Muscle of leg (tissue), 11 donors: ENCODE measurements around the gene PIK3C2G. TPM values are rescaled to one million over a fixed set of nuclear protein-coding genes. Genes with fewer than 3 reads are reported as not detected.

Source experiments
- DNase-seq: peaks from one replicate; pipeline ENCODE4 v3.0.0; 2013
- H3K27ac ChIP-seq: one replicate; pipeline ENCODE4 v1.5.1; 2013; ENCODE audit warnings: mild to moderate bottlenecking, low read length, control low read depth
- H3K27me3 ChIP-seq: one replicate; pipeline ENCODE4 v1.6.1; 2013; ENCODE audit warnings: low read length; ENCODE audit not compliant: control insufficient read depth, insufficient read depth
- H3K36me3 ChIP-seq: one replicate; pipeline ENCODE4 v1.6.1; 2013; ENCODE audit warnings: low read length; ENCODE audit not compliant: control insufficient read depth, insufficient read depth
- H3K4me1 ChIP-seq: one replicate; pipeline ENCODE4 v1.6.1; 2013; ENCODE audit warnings: low read length; ENCODE audit not compliant: control insufficient read depth, insufficient read depth
- H3K4me3 ChIP-seq: one replicate; pipeline ENCODE4 v1.5.1; 2013; ENCODE audit warnings: low read length, control low read depth
- H3K9me3 ChIP-seq: replicated peaks from 2 replicates; pipeline ENCODE4 v1.6.1; 2013; ENCODE audit warnings: low read depth, low read length; ENCODE audit not compliant: control insufficient read depth
- WGBS: methylation state at CpG from one replicate; pipeline ENCODE4 v1.1.5; 2013; ENCODE audit warnings: missing lambda C conversion rate; ENCODE audit not compliant: insufficient coverage; 5-methylcytosine and 5-hydroxymethylcytosine counted together
- polyA plus RNA-seq, 8 donors: library from polyadenylated mRNA; unstranded; fragments of 120-200 nt; gene quantifications; one replicate each; pipeline versions ENCODE4 v1.2.1 to v1.2.3, GENCODE V29; 2013; ENCODE audit warnings: inconsistent platforms in 1 of 8, low replicate concordance in 1 of 8; ENCODE audit not compliant: insufficient read length in 8 of 8, insufficient read depth in 1 of 8
- total RNA-seq: library from RNA; stranded (reverse); fragments of 120-200 nt; gene quantifications from one replicate; pipeline ENCODE4 v1.2.4, GENCODE V29; 2013

PIK3C2G gene
- total and polyA plus RNA-seq, 9 donors, result 0.04 to 1.3 (median 0.27) TPM

GRCh38 chr12:18429366-18429765, 168.0 kb downstream of the PIK3C2G start:
- Histone ChIP-seq H3K27ac (no peak overlapping the region), H3K36me3 (no peaks in the 10 kb centered on the region), H3K4me3 (no peak overlapping the region), H3K9me3 (no peaks in the 10 kb centered on the region), H3K4me1 (peaks cover 3% of the 10 kb centered on the region), H3K27me3 (no peaks in the 10 kb centered on the region)
- WGBS, result no CpG with 5 or more reads among the region's 1 CpG
- DNase-seq, result no peak

- peak; percentile 26 for DNase-seq
- Histone ChIP-seq H3K27ac (no peak overlapping the region), H3K36me3 (no peaks in the 10 kb centered on the region), H3K4me3 (no peak overlapping the region), H3K4me1 (peaks cover 3% of the 10 kb centered on the region), H3K9me3 (no peaks in the 10 kb centered on the region), H3K27me3 (no peaks in the 10 kb centered on the region)
- WGBS, result 21% methylated on average over 2 of the region's 3 CpGs
Observed at GRCh38 chr12:18430425-18431048, 169.2 kb downstream of the PIK3C2G start.

- H3K27ac ChIP-seq, result peak overlapping the region; percentile 23
- DNase-seq, result peak; percentile 78
- no peak overlapping the region for H3K4me3 ChIP-seq
- H3K4me1 ChIP-seq, result peaks cover 3% of the 10 kb centered on the region
- no peaks in the 10 kb centered on the region for H3K36me3 ChIP-seq
- no peaks in the 10 kb centered on the region for H3K9me3 ChIP-seq
- H3K27me3 ChIP-seq, result no peaks in the 10 kb centered on the region
Observed at GRCh38 chr12:18431771-18432170, 170.5 kb downstream of the PIK3C2G start.

- no peak overlapping the region for H3K4me3 ChIP-seq
- peak; percentile 96 for DNase-seq
- peaks cover 3% of the 10 kb centered on the region for H3K4me1 ChIP-seq
- H3K36me3 ChIP-seq, result no peaks in the 10 kb centered on the region
- peak overlapping the region; percentile 23 for H3K27ac ChIP-seq
- H3K9me3 ChIP-seq, result no peaks in the 10 kb centered on the region
- H3K27me3 ChIP-seq, result no peaks in the 10 kb centered on the region
Observed at GRCh38 chr12:18432206-18432605, 170.9 kb downstream of the PIK3C2G start.

- Histone ChIP-seq H3K36me3 (no peaks in the 10 kb centered on the region), H3K4me1 (peaks cover 1% of the 10 kb centered on the region), H3K27ac (no peak overlapping the region), H3K4me3 (no peak overlapping the region), H3K9me3 (no peaks in the 10 kb centered on the region), H3K27me3 (no peaks in the 10 kb centered on the region)
- DNase-seq, result no peak
Observed at GRCh38 chr12:18436170-18436569, 174.9 kb downstream of the PIK3C2G start.

- Histone ChIP-seq H3K36me3 (no peaks in the 10 kb centered on the region), H3K4me1 (no peaks in the 10 kb centered on the region), H3K27ac (no peak overlapping the region), H3K4me3 (no peak overlapping the region), H3K27me3 (no peaks in the 10 kb centered on the region), H3K9me3 (no peaks in the 10 kb centered on the region)
- WGBS, result no CpG with 5 or more reads among the region's 3 CpGs
- no peak for DNase-seq
Observed at GRCh38 chr12:18439541-18439940, 178.2 kb downstream of the PIK3C2G start.

GRCh38 chr12:18443768-18444437, 182.6 kb downstream of the PIK3C2G start:
- H3K4me3 ChIP-seq, result no peak overlapping the region
- no peaks in the 10 kb centered on the region for H3K36me3 ChIP-seq
- DNase-seq, result peak; percentile 30
- no peaks in the 10 kb centered on the region for H3K4me1 ChIP-seq
- H3K9me3 ChIP-seq, result no peaks in the 10 kb centered on the region
- no peak overlapping the region for H3K27ac ChIP-seq
- no CpG with 5 or more reads among the region's 5 CpGs for WGBS
- H3K27me3 ChIP-seq, result no peaks in the 10 kb centered on the region

GRCh38 chr12:18446061-18446644, 184.8 kb downstream of the PIK3C2G start:
- Histone ChIP-seq H3K27me3 (no peaks in the 10 kb centered on the region), H3K27ac (no peak overlapping the region), H3K4me3 (no peak overlapping the region), H3K36me3 (no peaks in the 10 kb centered on the region), H3K4me1 (no peaks in the 10 kb centered on the region), H3K9me3 (no peaks in the 10 kb centered on the region)
- WGBS, result 86% methylated on average over 1 of the region's 3 CpGs
- no peak for DNase-seq

GRCh38 chr12:18454330-18454729, 193.0 kb downstream of the PIK3C2G start:
- 43% methylated on average over 1 of the region's 1 CpG for WGBS
- no peak for DNase-seq
- Histone ChIP-seq H3K27ac (no peak overlapping the region), H3K4me3 (no peak overlapping the region), H3K9me3 (no peaks in the 10 kb centered on the region), H3K36me3 (no peaks in the 10 kb centered on the region), H3K27me3 (no peaks in the 10 kb centered on the region), H3K4me1 (no peaks in the 10 kb centered on the region)

- H3K27me3 ChIP-seq, result no peaks in the 10 kb centered on the region
- DNase-seq, result no peak
- H3K4me1 ChIP-seq, result no peaks in the 10 kb centered on the region
- H3K4me3 ChIP-seq, result no peak overlapping the region
- no peaks in the 10 kb centered on the region for H3K9me3 ChIP-seq
- no peak overlapping the region for H3K27ac ChIP-seq
- no CpG with 5 or more reads among the region's 2 CpGs for WGBS
- no peaks in the 10 kb centered on the region for H3K36me3 ChIP-seq
Observed at GRCh38 chr12:18456344-18456743, 195.0 kb downstream of the PIK3C2G start.
